Stomach (tissue), 9 donors: ENCODE measurements around the gene IBA57. TPM values are rescaled to one million over a fixed set of nuclear protein-coding genes. Genes with fewer than 3 reads are reported as not detected.

ENCODE experiments used
- DNase-seq, 2 donors: peaks; one replicate each; pipeline versions ENCODE4 v3.0.0 to v3.0.0-alpha.2; 2013 to 2019
- H3K27ac ChIP-seq, 5 donors: fragments of 200-600 bp in 4 of 5; sonication (generic) in 4 of 5; one replicate each; pipeline ENCODE4 v1.5.1; 2013 to 2019; ENCODE audit warnings: mild to moderate bottlenecking in 1 of 5, moderate library complexity in 1 of 5
- H3K27me3 ChIP-seq, 3 donors: fragments of 200-600 bp; sonication (generic); one replicate each; pipeline ENCODE4 v1.5.1; 2017 to 2019; ENCODE audit warnings: mixed run types in 1 of 3
- H3K36me3 ChIP-seq, 4 donors: fragments of 200-600 bp; sonication (generic); 1 replicate in 3 of 4; 2 replicates in 1 of 4; pipeline ENCODE4 v1.5.1; 2016 to 2019
- H3K4me1 ChIP-seq, 4 donors: fragments of 200-600 bp; sonication (generic); one replicate each; pipeline ENCODE4 v1.5.1; 2016 to 2019
- H3K4me3 ChIP-seq, 4 donors: fragments of 200-600 bp; sonication (generic) in 3 of 4; one replicate each; pipeline ENCODE4 v1.5.1; 2016 to 2019; ENCODE audit warnings: mild to moderate bottlenecking in 1 of 4
- H3K9me3 ChIP-seq, 4 donors: fragments of 200-600 bp; sonication (generic); one replicate each; pipeline ENCODE4 v1.5.1; 2016 to 2019
- EP300 ChIP-seq: sonication (generic); formaldehyde crosslinking; IDR thresholded peaks from one replicate; pipeline ENCODE4 v1.6.1; 2017; ENCODE audit warnings: antibody characterized with exemption
- POLR2A ChIP-seq, 4 donors: fragments of 450-650 bp; IDR thresholded peaks; one replicate each; pipeline ENCODE4 v1.6.1; 2016; ENCODE audit warnings: antibody characterized with exemption in 4 of 4, control low read depth in 2 of 4, mild to moderate bottlenecking in 1 of 4, moderate library complexity in 1 of 4
- POLR2AphosphoS5 ChIP-seq, 3 donors: sonication (generic); formaldehyde crosslinking; IDR thresholded peaks; one replicate each; pipeline ENCODE4 v1.6.1; 2016; ENCODE audit warnings: antibody characterized with exemption in 3 of 3
- WGBS, 5 donors: extraction: QIAGEN DNeasy Blood & Tissue Kit in 3 of 5; methylation state at CpG; one replicate each; pipeline versions ENCODE4 v1.1.5 to v1.1.7; 2013 to 2018; 5-methylcytosine and 5-hydroxymethylcytosine counted together
- intact Hi-C: fragments of 100-400 bp; cut with DNase I; formaldehyde crosslinking; loops from one replicate; pipeline ENCODE4 v1.15.1; 2023; ENCODE audit warnings: low total_unique reads
- polyA plus RNA-seq, 3 donors: library from polyadenylated mRNA; stranded (reverse); fragments of 200-250 nt; gene quantifications; one replicate each; pipeline ENCODE4 v1.2.3, GENCODE V29; 2013
- total RNA-seq, 5 donors: library from RNA; depleted of rRNA; stranded (reverse); fragments of >200 nt; gene quantifications; one replicate each; pipeline versions ENCODE4 v1.1.0 to v1.2.3, GENCODE V29; 2014 to 2016
- TF ChIP-seq, protein P1 (sequence below), 7 experiments: fragments of 450-650 bp in 4 of 7; fragments of 200-600 bp in 3 of 7; sonication (generic) in 3 of 7; IDR thresholded peaks; one replicate each; pipeline ENCODE4 v1.5.1; 2016 to 2019; ENCODE audit warnings: antibody characterized with exemption in 7 of 7, control low read depth in 2 of 7, mild to moderate bottlenecking in 1 of 7
- donor health status: healthy with polysubstance abuse.
- donor health status: Bipolar disorder and iron deficiency.
- donor health status: healthy.

IBA57 gene
- total and polyA plus RNA-seq, 8 donors: 1.2 to 6.1 (median 4.3) TPM

DNA sequence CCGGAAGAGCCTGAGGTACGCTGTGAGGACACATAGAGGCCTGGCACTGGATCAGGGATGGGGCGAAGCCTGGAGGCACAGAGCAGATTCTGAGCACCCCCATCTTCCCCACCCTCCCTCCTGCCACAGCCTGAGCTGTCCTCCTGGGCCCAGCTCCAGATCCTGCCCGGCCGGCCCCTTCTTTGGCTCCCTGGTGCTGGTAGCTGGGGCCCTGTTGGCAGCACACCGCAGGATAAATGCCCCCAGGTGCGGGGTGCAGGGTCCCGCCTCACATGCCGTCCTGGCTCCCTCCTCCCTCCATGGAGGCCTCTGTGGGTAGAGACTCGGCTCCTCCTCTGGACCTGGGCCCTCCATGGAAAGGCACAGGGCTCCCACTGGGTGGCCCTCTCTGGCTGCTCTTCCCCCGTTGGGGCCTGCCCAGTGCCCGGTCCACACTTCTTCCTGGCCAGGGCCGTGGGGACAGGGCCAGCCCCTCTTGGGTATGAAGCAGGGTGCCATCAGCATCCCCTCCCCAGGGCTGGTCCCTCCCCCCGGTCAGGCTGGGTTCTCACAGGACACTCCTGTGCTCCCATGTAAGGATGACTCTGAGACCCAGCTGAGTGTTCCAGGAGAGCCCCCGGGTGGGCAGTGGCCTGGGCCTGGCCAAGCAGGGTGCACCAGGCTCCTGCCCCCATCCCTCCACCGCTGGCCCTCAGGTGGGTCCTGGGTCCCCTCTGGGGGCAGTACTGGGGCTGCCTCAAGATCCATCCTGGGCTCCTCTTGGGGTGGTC, 41.2 kb downstream of the IBA57 start:
- DNase-seq: no peak
- Histone ChIP-seq H3K4me3 (no peak overlapping the region), H3K36me3 (no peaks in the 10 kb centered on the region), H3K9me3 (no peaks in the 10 kb centered on the region), H3K4me1 (peaks cover 0 to 3% (median 0%) of the 10 kb centered on the region in 4 donors), H3K27ac (no peak overlapping the region), H3K27me3 (peaks cover 0 to 51% (median 13%) of the 10 kb centered on the region in 3 donors)
- whole genome bisulfite sequencing, 5 donors: 47 to 62% (median 55%) methylated on average over 10 to 16 of the region's 16 CpGs
- intact Hi-C loops: no loop called here
- TF ChIP-seq, protein P1, sequence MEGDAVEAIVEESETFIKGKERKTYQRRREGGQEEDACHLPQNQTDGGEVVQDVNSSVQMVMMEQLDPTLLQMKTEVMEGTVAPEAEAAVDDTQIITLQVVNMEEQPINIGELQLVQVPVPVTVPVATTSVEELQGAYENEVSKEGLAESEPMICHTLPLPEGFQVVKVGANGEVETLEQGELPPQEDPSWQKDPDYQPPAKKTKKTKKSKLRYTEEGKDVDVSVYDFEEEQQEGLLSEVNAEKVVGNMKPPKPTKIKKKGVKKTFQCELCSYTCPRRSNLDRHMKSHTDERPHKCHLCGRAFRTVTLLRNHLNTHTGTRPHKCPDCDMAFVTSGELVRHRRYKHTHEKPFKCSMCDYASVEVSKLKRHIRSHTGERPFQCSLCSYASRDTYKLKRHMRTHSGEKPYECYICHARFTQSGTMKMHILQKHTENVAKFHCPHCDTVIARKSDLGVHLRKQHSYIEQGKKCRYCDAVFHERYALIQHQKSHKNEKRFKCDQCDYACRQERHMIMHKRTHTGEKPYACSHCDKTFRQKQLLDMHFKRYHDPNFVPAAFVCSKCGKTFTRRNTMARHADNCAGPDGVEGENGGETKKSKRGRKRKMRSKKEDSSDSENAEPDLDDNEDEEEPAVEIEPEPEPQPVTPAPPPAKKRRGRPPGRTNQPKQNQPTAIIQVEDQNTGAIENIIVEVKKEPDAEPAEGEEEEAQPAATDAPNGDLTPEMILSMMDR (IDR thresholded peaks at IDR 0.05): no peak
- TF ChIP-seq POLR2A (IDR thresholded peaks at IDR 0.05): no peak
- no peak for TF ChIP-seq EP300
- TF ChIP-seq POLR2AphosphoS5 (IDR thresholded peaks at IDR 0.05): no peak

- H3K9me3 ChIP-seq: no peaks in the 10 kb centered on the region
- no peaks in the 10 kb centered on the region for H3K36me3 ChIP-seq
- no peak overlapping the region for H3K4me3 ChIP-seq
- TF ChIP-seq, protein P1 (IDR thresholded peaks at IDR 0.05): no peak
- TF ChIP-seq EP300: no peak
- TF ChIP-seq POLR2AphosphoS5 (IDR thresholded peaks at IDR 0.05): no peak
- no peak for TF ChIP-seq POLR2A (IDR thresholded peaks at IDR 0.05)
- H3K4me1 ChIP-seq: peaks cover under 1 to 4% (median 1%) of the 10 kb centered on the region in 4 donors
- DNase-seq: no peak
- intact Hi-C loops: no loop called here
- H3K27me3 ChIP-seq: peaks cover 0 to 57% (median 14%) of the 10 kb centered on the region in 3 donors
- 76 to 83% (median 78%) methylated on average over 5 to 8 of the region's 8 CpGs for WGBS, 5 donors
- no peak overlapping the region for H3K27ac ChIP-seq
Observed at GRCh38 chr1:228207381-228207810, 41.8 kb downstream of the IBA57 start.

GRCh38 chr1:228207851-228208821, 42.5 kb downstream of the IBA57 start, which contains the start of gene OBSCN:
Gene OBSCN, plus strand, starts transcription at chr1:228208044. Its CDS starts 3,740 bp downstream, at chr1:228211784.
- Histone ChIP-seq H3K36me3 (no peaks in the 10 kb centered on the region), H3K9me3 (no peaks in the 10 kb centered on the region), H3K4me3 (no peak within 1 kb of the TSS), H3K4me1 (peaks cover 8 to 11% (median 8%) of the 10 kb centered on the region in 4 donors), H3K27ac (no peak within 1 kb of the TSS), H3K27me3 (peaks cover 0 to 64% (median 21%) of the 10 kb centered on the region in 3 donors)
- WGBS, 5 donors: 32 to 47% (median 42%) methylated on average over 15 to 30 of the region's 30 CpGs
- DNase-seq: no peak
- TF ChIP-seq POLR2AphosphoS5 (IDR thresholded peaks at IDR 0.05) (no peak), EP300 (no peak), POLR2A (IDR thresholded peaks at IDR 0.05) (no peak)
- TF ChIP-seq, protein P1 (IDR thresholded peaks at IDR 0.05): no peak
- intact Hi-C loops: no loop called here
